ENCODE data around the gene TNS3. TPM values are rescaled to one million over a fixed set of nuclear protein-coding genes. Genes with fewer than 3 reads are reported as not detected.

TNS3 gene
- total and polyA plus RNA-seq, 2 of the 13 experiments (the other 11 are each of a cell fraction or from before 2014, with no cell fraction given) = 52.9 to 55.7 TPM

DNA sequence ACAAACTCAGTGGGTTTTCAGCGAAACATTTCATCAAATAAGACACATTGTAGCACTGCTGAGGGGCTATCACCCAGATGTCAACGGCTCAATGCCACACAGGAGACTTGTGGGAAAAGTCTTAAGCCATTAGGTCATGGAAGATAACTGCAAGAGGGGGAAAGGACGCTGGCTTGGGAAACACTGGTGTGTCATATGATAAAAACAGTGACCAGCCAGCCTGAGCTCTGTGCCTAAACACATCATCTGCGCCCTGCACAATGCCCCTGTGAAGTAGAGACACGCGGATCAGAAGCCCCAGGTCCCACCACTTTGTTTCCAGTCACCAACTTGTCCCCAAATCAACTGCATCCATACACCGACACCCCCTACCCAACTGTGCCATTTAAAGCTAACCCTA is 116.7 kb downstream of the TNS3 start:
- Histone ChIP-seq H3K4me2 (ENCODE audit: low read depth, low read length) (no peak overlapping the region), H3K79me2 (ENCODE audit: insufficient read depth, low read length) (peaks cover 93% of the 10 kb centered on the region), H3K36me3 (replicated peaks in 1 of 2; ENCODE audit: control insufficient read depth in 1 of 2, insufficient read depth in 2 of 2, low read length in 2 of 2) (peaks cover 21 to 36% of the 10 kb centered on the region in 2 experiments; a peak in 4 of 5 replicates), H3K27ac (ENCODE audit: extremely low read length, insufficient read depth, low read length) (no peak overlapping the region), H3K9ac (ENCODE audit: insufficient read depth, low read depth, low read length) (no peak overlapping the region), H2AFZ (ENCODE audit: low read length) (no peak overlapping the region), H3K27me3 (ENCODE audit: control insufficient read depth in 1 of 2, insufficient read depth in 2 of 2, low read length in 2 of 2) (no peaks in the 10 kb centered on the region), H3K9me3 (ENCODE audit: low read length) (no peaks in the 10 kb centered on the region), H3K4me3 (replicated peaks in 1 of 3; ENCODE audit: insufficient read depth in 1 of 3, low read depth in 2 of 3, low read length in 3 of 3) (no peak overlapping the region), H3K4me1 (ENCODE audit: insufficient read depth, low read length) (peaks cover 58% of the 10 kb centered on the region), H4K20me1 (ENCODE audit: insufficient read depth, low read length) (peaks cover 26% of the 10 kb centered on the region)
- CTCF ChIA-PET (ENCODE audit: low intra/inter-chr PET ratio, low total read pairs) = no interaction called here
- BruUV-seq (replicated peaks) = no TSS peak
- WGBS (ENCODE audit: low lambda C conversion rate) = 87% methylated on average over 7 of the region's 7 CpGs
- DNase-seq (ENCODE audit: low spot score) (no peak), ATAC-seq (no peak), FAIRE-seq (no peak)
- intact Hi-C loops (cut with micrococcal nuclease; ENCODE audit: unreplicated experiment) = no loop called here
- POLR2A ChIA-PET = no interaction called here
- in situ Hi-C loops (cut with HindIII; ENCODE audit: extremely low pct_ligation_motif_present, low pct_unique_long_range_greater_than_20kb) = no loop called here
- TF ChIP-seq ZSCAN29 (CRISPR knock-in tag; conservative IDR thresholded peaks at IDR 0.05) (no peak), ZNF101 (CRISPR knock-in tag; IDR thresholded peaks at IDR 0.05; ENCODE audit: borderline replicate concordance, low read depth) (no peak), SAFB2 (CRISPR knock-in tag; IDR thresholded peaks at IDR 0.05; ENCODE audit: borderline replicate concordance, low read depth) (no peak), ZBTB42 (CRISPR knock-in tag; IDR thresholded peaks at IDR 0.05) (no peak), MXI1 (IDR thresholded peaks at IDR 0.05; ENCODE audit: borderline replicate concordance, low read depth, low read length) (no peak)
- TF ChIP-seq, protein P1, sequence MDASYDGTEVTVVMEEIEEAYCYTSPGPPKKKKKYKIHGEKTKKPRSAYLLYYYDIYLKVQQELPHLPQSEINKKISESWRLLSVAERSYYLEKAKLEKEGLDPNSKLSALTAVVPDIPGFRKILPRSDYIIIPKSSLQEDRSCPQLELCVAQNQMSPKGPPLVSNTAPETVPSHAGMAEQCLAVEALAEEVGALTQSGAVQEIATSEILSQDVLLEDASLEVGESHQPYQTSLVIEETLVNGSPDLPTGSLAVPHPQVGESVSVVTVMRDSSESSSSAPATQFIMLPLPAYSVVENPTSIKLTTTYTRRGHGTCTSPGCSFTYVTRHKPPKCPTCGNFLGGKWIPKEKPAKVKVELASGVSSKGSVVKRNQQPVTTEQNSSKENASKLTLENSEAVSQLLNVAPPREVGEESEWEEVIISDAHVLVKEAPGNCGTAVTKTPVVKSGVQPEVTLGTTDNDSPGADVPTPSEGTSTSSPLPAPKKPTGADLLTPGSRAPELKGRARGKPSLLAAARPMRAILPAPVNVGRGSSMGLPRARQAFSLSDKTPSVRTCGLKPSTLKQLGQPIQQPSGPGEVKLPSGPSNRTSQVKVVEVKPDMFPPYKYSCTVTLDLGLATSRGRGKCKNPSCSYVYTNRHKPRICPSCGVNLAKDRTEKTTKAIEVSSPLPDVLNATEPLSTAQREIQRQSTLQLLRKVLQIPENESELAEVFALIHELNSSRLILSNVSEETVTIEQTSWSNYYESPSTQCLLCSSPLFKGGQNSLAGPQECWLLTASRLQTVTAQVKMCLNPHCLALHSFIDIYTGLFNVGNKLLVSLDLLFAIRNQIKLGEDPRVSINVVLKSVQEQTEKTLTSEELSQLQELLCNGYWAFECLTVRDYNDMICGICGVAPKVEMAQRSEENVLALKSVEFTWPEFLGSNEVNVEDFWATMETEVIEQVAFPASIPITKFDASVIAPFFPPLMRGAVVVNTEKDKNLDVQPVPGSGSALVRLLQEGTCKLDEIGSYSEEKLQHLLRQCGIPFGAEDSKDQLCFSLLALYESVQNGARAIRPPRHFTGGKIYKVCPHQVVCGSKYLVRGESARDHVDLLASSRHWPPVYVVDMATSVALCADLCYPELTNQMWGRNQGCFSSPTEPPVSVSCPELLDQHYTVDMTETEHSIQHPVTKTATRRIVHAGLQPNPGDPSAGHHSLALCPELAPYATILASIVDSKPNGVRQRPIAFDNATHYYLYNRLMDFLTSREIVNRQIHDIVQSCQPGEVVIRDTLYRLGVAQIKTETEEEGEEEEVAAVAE (CRISPR knock-in tag; IDR thresholded peaks at IDR 0.05; ENCODE audit: borderline replicate concordance) = no peak
- TF ChIP-seq, protein P2, sequence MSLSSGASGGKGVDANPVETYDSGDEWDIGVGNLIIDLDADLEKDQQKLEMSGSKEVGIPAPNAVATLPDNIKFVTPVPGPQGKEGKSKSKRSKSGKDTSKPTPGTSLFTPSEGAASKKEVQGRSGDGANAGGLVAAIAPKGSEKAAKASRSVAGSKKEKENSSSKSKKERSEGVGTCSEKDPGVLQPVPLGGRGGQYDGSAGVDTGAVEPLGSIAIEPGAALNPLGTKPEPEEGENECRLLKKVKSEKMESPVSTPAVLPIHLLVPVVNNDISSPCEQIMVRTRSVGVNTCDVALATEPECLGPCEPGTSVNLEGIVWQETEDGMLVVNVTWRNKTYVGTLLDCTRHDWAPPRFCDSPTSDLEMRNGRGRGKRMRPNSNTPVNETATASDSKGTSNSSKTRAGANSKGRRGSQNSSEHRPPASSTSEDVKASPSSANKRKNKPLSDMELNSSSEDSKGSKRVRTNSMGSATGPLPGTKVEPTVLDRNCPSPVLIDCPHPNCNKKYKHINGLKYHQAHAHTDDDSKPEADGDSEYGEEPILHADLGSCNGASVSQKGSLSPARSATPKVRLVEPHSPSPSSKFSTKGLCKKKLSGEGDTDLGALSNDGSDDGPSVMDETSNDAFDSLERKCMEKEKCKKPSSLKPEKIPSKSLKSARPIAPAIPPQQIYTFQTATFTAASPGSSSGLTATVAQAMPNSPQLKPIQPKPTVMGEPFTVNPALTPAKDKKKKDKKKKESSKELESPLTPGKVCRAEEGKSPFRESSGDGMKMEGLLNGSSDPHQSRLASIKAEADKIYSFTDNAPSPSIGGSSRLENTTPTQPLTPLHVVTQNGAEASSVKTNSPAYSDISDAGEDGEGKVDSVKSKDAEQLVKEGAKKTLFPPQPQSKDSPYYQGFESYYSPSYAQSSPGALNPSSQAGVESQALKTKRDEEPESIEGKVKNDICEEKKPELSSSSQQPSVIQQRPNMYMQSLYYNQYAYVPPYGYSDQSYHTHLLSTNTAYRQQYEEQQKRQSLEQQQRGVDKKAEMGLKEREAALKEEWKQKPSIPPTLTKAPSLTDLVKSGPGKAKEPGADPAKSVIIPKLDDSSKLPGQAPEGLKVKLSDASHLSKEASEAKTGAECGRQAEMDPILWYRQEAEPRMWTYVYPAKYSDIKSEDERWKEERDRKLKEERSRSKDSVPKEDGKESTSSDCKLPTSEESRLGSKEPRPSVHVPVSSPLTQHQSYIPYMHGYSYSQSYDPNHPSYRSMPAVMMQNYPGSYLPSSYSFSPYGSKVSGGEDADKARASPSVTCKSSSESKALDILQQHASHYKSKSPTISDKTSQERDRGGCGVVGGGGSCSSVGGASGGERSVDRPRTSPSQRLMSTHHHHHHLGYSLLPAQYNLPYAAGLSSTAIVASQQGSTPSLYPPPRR (CRISPR knock-in tag; IDR thresholded peaks at IDR 0.05; ENCODE audit: borderline replicate concordance) = no peak
- TF ChIP-seq, protein P3, sequence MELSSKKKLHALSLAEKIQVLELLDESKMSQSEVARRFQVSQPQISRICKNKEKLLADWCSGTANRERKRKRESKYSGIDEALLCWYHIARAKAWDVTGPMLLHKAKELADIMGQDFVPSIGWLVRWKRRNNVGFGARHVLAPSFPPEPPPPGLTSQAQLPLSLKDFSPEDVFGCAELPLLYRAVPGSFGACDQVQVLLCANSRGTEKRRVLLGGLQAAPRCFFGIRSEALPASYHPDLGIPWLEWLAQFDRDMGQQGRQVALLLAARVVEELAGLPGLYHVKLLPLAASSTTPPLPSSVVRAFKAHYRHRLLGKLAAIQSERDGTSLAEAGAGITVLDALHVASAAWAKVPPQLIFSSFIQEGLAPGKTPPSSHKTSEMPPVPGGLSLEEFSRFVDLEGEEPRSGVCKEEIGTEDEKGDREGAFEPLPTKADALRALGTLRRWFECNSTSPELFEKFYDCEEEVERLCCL (CRISPR knock-in tag; IDR thresholded peaks at IDR 0.05; ENCODE audit: borderline replicate concordance) = no peak
- TF ChIP-seq, protein P4, sequence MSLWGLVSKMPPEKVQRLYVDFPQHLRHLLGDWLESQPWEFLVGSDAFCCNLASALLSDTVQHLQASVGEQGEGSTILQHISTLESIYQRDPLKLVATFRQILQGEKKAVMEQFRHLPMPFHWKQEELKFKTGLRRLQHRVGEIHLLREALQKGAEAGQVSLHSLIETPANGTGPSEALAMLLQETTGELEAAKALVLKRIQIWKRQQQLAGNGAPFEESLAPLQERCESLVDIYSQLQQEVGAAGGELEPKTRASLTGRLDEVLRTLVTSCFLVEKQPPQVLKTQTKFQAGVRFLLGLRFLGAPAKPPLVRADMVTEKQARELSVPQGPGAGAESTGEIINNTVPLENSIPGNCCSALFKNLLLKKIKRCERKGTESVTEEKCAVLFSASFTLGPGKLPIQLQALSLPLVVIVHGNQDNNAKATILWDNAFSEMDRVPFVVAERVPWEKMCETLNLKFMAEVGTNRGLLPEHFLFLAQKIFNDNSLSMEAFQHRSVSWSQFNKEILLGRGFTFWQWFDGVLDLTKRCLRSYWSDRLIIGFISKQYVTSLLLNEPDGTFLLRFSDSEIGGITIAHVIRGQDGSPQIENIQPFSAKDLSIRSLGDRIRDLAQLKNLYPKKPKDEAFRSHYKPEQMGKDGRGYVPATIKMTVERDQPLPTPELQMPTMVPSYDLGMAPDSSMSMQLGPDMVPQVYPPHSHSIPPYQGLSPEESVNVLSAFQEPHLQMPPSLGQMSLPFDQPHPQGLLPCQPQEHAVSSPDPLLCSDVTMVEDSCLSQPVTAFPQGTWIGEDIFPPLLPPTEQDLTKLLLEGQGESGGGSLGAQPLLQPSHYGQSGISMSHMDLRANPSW (CRISPR knock-in tag; IDR thresholded peaks at IDR 0.05; ENCODE audit: borderline replicate concordance) = no peak
- TF ChIP-seq, protein P5, sequence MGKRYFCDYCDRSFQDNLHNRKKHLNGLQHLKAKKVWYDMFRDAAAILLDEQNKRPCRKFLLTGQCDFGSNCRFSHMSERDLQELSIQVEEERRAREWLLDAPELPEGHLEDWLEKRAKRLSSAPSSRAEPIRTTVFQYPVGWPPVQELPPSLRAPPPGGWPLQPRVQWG (CRISPR knock-in tag; IDR thresholded peaks at IDR 0.05; ENCODE audit: borderline replicate concordance, low read depth) = no peak

Data from HepG2 (cell line).